Gastrocnemius medialis (tissue), 4 donors: ENCODE data around the gene METTL23. TPM values are rescaled to one million over a fixed set of nuclear protein-coding genes. Genes with fewer than 3 reads are reported as not detected.
"Not testable (repeated sequence)": the region's sequence is repeated elsewhere in the genome, so short reads cannot be mapped to it uniquely, and the experiment has no call there.

Source experiments
- ATAC-seq, 2 donors: fragments of 150-250 bp; one replicate each; pipeline ENCODE4 v1.9.1; 2016
- DNase-seq, 2 donors: peaks; one replicate each; pipeline ENCODE4 v3.0.0-alpha.2; 2019
- H3K27ac ChIP-seq, 4 donors: fragments of 200-600 bp; sonication (generic); 1 replicate in 1 of 4; 2 replicates in 3 of 4; pipeline ENCODE4 v1.5.1; 2016 to 2018; ENCODE audit warnings: mild to moderate bottlenecking in 2 of 4, moderate library complexity in 1 of 4
- H3K27me3 ChIP-seq, 3 donors: fragments of 200-600 bp; sonication (generic) in 2 of 3; 1 replicate in 1 of 3; 2 replicates in 2 of 3; pipeline versions ENCODE4 v1.5.1 to v1.6.0; 2016 to 2019; ENCODE audit warnings: mild to moderate bottlenecking in 1 of 3, moderate library complexity in 1 of 3
- H3K36me3 ChIP-seq, 2 donors: fragments of 200-600 bp; sonication (generic) in 1 of 2; one replicate each; pipeline ENCODE4 v1.5.1; 2017 to 2018
- H3K4me1 ChIP-seq, 2 donors: fragments of 200-600 bp; sonication (generic) in 1 of 2; one replicate each; pipeline ENCODE4 v1.5.1; 2016 to 2017; ENCODE audit warnings: mild to moderate bottlenecking in 2 of 2
- H3K4me3 ChIP-seq, 4 donors: fragments of 200-600 bp; sonication (generic) in 3 of 4; 1 replicate in 1 of 4; 2 replicates in 3 of 4; pipeline ENCODE4 v1.5.1; 2016 to 2019; ENCODE audit warnings: mild to moderate bottlenecking in 2 of 4
- H3K9me3 ChIP-seq, 3 donors: fragments of 200-600 bp; sonication (generic) in 2 of 3; 1 replicate in 1 of 3; 2 replicates in 2 of 3; pipeline ENCODE4 v1.5.1; 2016 to 2019
- CTCF ChIP-seq, 5 experiments: fragments of 450-650 bp in 3 of 5; fragments of 200-600 bp in 2 of 5; sonication (generic) in 2 of 5; IDR thresholded peaks in 4 of 5; conservative IDR thresholded peaks in 1 of 5; 1 replicate in 4 of 5; 2 replicates in 1 of 5; pipeline ENCODE4 v1.5.1; 2016 to 2019; ENCODE audit warnings: antibody characterized with exemption in 5 of 5, mild to moderate bottlenecking in 3 of 5, moderate library complexity in 3 of 5
- POLR2A ChIP-seq, 2 donors: fragments of 450-650 bp; IDR thresholded peaks; one replicate each; pipeline ENCODE4 v1.6.1; 2017; ENCODE audit warnings: antibody characterized with exemption in 2 of 2, mild to moderate bottlenecking in 2 of 2, moderate library complexity in 2 of 2
- in situ Hi-C, 4 donors: fragments of 200-750 bp; cut with MboI; loops; one replicate each; pipeline versions ENCODE4 v1.15.0 to v1.8.0; 2017; ENCODE audit warnings: low sequenced_read_pairs in 4 of 4
- intact Hi-C: fragments of 100-400 bp; cut with DNase I; formaldehyde crosslinking; loops from one replicate; pipeline ENCODE4 v1.15.1; 2023; ENCODE audit warnings: low total_unique reads
- total RNA-seq, 4 donors: library from RNA; depleted of rRNA; stranded (reverse); fragments of >200 nt; gene quantifications; one replicate each; pipeline versions ENCODE4 v1.1.0 to v1.2.3, GENCODE V29; 2016

The METTL23 gene
- total RNA-seq, 4 donors from 2014 or later, result 23.9 to 35.5 (median 29.7) TPM

- Histone ChIP-seq H3K4me3 (peak overlapping the region; percentile 57 to 72 (median 69)), H3K27ac (peak overlapping the region; percentile 79 to 95 (median 87)), H3K36me3 (peaks cover 0 to 10% of the 10 kb centered on the region in 2 donors), H3K4me1 (peaks cover 36 to 49% of the 10 kb centered on the region in 2 donors), H3K9me3 (no peaks in the 10 kb centered on the region), H3K27me3 (no peaks in the 10 kb centered on the region)
- peak; percentile 62 to 79 for DNase-seq
- in situ Hi-C loops (loop anchor here in 1 of 4 donors (25.0 kb wide), 1 partner anchor 147 kb away; a partner anchor contains a TSS), intact Hi-C loops (no loop called here)
- peak; percentile 37 to 62 for ATAC-seq
- TF ChIP-seq CTCF (IDR thresholded peaks at IDR 0.05 in 4 of 5, conservative IDR thresholded peaks at IDR 0.05 in 1 of 5), result no peak
- peak; percentile 36 to 60 for TF ChIP-seq POLR2A (IDR thresholded peaks at IDR 0.05)
Measured at GRCh38 chr17:76709077-76709950, 17.3 kb upstream of the METTL23 start.

- H3K4me1 ChIP-seq, result peaks cover 42 to 47% of the 10 kb centered on the region in 2 donors
- H3K9me3 ChIP-seq, DNase-seq, H3K27me3 ChIP-seq, intact Hi-C loops: not testable (repeated sequence)
- in situ Hi-C loops, result loop anchor here in 1 of 4 donors (25.0 kb wide), 1 partner anchor 148 kb away; a partner anchor contains a TSS
- H3K36me3 ChIP-seq, result peaks cover 0 to 12% of the 10 kb centered on the region in 2 donors
- peak overlapping the region; percentile 57 to 72 (median 69) for H3K4me3 ChIP-seq
- H3K27ac ChIP-seq, result peak overlapping the region; percentile 79 to 95 (median 87)
- ATAC-seq, result peak; percentile 31 to 47
Measured at GRCh38 chr17:76709951-76710862, 16.4 kb upstream of the METTL23 start.

GRCh38 chr17:76710863-76711611, 15.6 kb upstream of the METTL23 start, which contains the start of gene MXRA7:
Gene MXRA7 (minus strand): TSS chr17:76710965. CDS start chr17:76710946, 19 bp downstream.
- TF ChIP-seq CTCF (IDR thresholded peaks at IDR 0.05 in 4 of 5, conservative IDR thresholded peaks at IDR 0.05 in 1 of 5) (no peak), POLR2A (IDR thresholded peaks at IDR 0.05) (peak in 1 of 2 donors; percentile 27)
- DNase-seq (peak in 1 of 2 donors; percentile 61), ATAC-seq (peak; percentile 47 to 56)
- intact Hi-C loops (no loop called here), in situ Hi-C loops (loop anchor here in 1 of 4 donors (25.0 kb wide), 1 partner anchor 149 kb away; a partner anchor contains a TSS)
- Histone ChIP-seq H3K27me3 (no peaks in the 10 kb centered on the region), H3K4me1 (peaks cover 46 to 54% of the 10 kb centered on the region in 2 donors), H3K27ac (peak within 1 kb of the TSS; percentile 87 to 95 (median 88)), H3K36me3 (peaks cover 0 to 20% of the 10 kb centered on the region in 2 donors), H3K4me3 (peak within 1 kb of the TSS; percentile 57 to 72 (median 69)), H3K9me3 (no peaks in the 10 kb centered on the region)

- in situ Hi-C loops, result loop anchor here in 1 of 4 donors (25.0 kb wide), 1 partner anchor 150 kb away; a partner anchor contains a TSS
- H3K9me3 ChIP-seq, intact Hi-C loops, DNase-seq, ATAC-seq, H3K27me3 ChIP-seq, H3K4me3 ChIP-seq: not testable (repeated sequence)
- H3K36me3 ChIP-seq, result peaks cover 4 to 32% of the 10 kb centered on the region in 2 donors
- H3K4me1 ChIP-seq, result peaks cover 54 to 57% of the 10 kb centered on the region in 2 donors
- H3K27ac ChIP-seq, result peak overlapping the region in 2 of 4 donors; percentile 86 to 88
Measured at GRCh38 chr17:76712321-76712720, 14.3 kb upstream of the METTL23 start.

- TF ChIP-seq POLR2A (IDR thresholded peaks at IDR 0.05), result no peak
- no peak for TF ChIP-seq CTCF (IDR thresholded peaks at IDR 0.05 in 4 of 5, conservative IDR thresholded peaks at IDR 0.05 in 1 of 5)
- DNase-seq (no peak), ATAC-seq (no peak)
- Histone ChIP-seq H3K36me3 (peaks cover 5 to 47% of the 10 kb centered on the region in 2 donors), H3K27ac (no peak overlapping the region), H3K27me3 (no peaks in the 10 kb centered on the region), H3K4me1 (peaks cover 41 to 42% of the 10 kb centered on the region in 2 donors), H3K9me3 (no peaks in the 10 kb centered on the region), H3K4me3 (no peak overlapping the region)
- in situ Hi-C loops (loop anchor here in 1 of 4 donors (25.0 kb wide), 1 partner anchor 151 kb away; a partner anchor contains a TSS), intact Hi-C loops (no loop called here)
Measured at GRCh38 chr17:76713765-76714164, 12.9 kb upstream of the METTL23 start.
